Left cardiac atrium (tissue), 4 donors: ENCODE results near the gene CDH9. TPM values are rescaled to one million over a fixed set of nuclear protein-coding genes. Genes with fewer than 3 reads are reported as not detected.

ENCODE experiments used
- ATAC-seq, 2 donors: fragments of 200-7000 bp; cut with Tn5 transposase; one replicate each; pipeline ENCODE4 v1.9.1; 2020; ENCODE audit warnings: mild to moderate bottlenecking in 2 of 2, moderate library complexity in 2 of 2
- DNase-seq: peaks from one replicate; pipeline ENCODE4 v3.0.0-alpha.2; 2020
- intact Hi-C, 2 donors: fragments of 100-400 bp; cut with DNase I; formaldehyde crosslinking; loops; one replicate each; pipeline versions ENCODE4 v1.14.1 to v1.15.1; 2022 to 2023
- total RNA-seq, 2 donors: library from RNA; stranded (reverse); fragmentation: NEBNext Ultra II Directional; extraction: Animal tissue kit (Norgen Biotek cat#: 25700); gene quantifications; one replicate each; pipeline ENCODE4 v1.2.1, GENCODE V29; 2021
- donor health status: DM: no; HTN: yes; CAD: no.
- donor health status: DM: no; HTN: yes; CAD: no; lungs with severe emphysema.
- donor health status: DM: yes; HTN: yes; CAD: no.
- donor health status: Dilated cardiomyopathy.

Gene CDH9
- total RNA-seq, 2 donors from 2014 or later, result not detected

GRCh38 chr5:26981750-26982149, 56.6 kb downstream of the CDH9 start:
- intact Hi-C loops, result no loop called here
- ATAC-seq (no peak), DNase-seq (no peak)

GRCh38 chr5:26959290-26959689, 79.1 kb downstream of the CDH9 start:
- DNase-seq (no peak), ATAC-seq (no peak)
- intact Hi-C loops, result no loop called here

- ATAC-seq (no peak), DNase-seq (no peak)
- intact Hi-C loops, result no loop called here
Observed at GRCh38 chr5:26955161-26955560, 83.2 kb downstream of the CDH9 start.

GRCh38 chr5:26948921-26949320, 89.5 kb downstream of the CDH9 start:
- intact Hi-C loops, result no loop called here
- no peak for DNase-seq
- no peak for ATAC-seq

GRCh38 chr5:26945901-26946300, 92.5 kb downstream of the CDH9 start:
- no peak for DNase-seq
- intact Hi-C loops, result no loop called here
- no peak for ATAC-seq

GRCh38 chr5:26942481-26942880, 95.9 kb downstream of the CDH9 start:
- DNase-seq, result no peak
- ATAC-seq, result no peak
- intact Hi-C loops, result no loop called here

GRCh38 chr5:26940994-26941393, 97.4 kb downstream of the CDH9 start:
- DNase-seq, result no peak
- no peak for ATAC-seq
- intact Hi-C loops, result no loop called here

- DNase-seq (no peak), ATAC-seq (no peak)
- intact Hi-C loops, result no loop called here
Observed at GRCh38 chr5:26932238-26932637, 106.1 kb downstream of the CDH9 start.

- DNase-seq (no peak), ATAC-seq (no peak)
- intact Hi-C loops, result no loop called here
Observed at GRCh38 chr5:26921439-26921838, 116.9 kb downstream of the CDH9 start.

- intact Hi-C loops, result no loop called here
- no peak for ATAC-seq
- DNase-seq, result no peak
Observed at GRCh38 chr5:26903469-26903868, 134.9 kb downstream of the CDH9 start.

GRCh38 chr5:26894719-26895263, 143.6 kb downstream of the CDH9 start:
- ATAC-seq, result no peak
- intact Hi-C loops, result no loop called here
- DNase-seq, result no peak

GRCh38 chr5:26893078-26893477, 145.3 kb downstream of the CDH9 start:
- intact Hi-C loops, result no loop called here
- ATAC-seq (no peak), DNase-seq (no peak)

- DNase-seq (no peak), ATAC-seq (no peak)
- intact Hi-C loops, result no loop called here
Observed at GRCh38 chr5:26889815-26890214, 148.6 kb downstream of the CDH9 start.

- intact Hi-C loops, result no loop called here
Observed at GRCh38 chr5:26884481-26884880, 153.9 kb downstream of the CDH9 start.

GRCh38 chr5:26883375-26883774, 155.0 kb downstream of the CDH9 start:
- DNase-seq (no peak), ATAC-seq (no peak)
- intact Hi-C loops, result no loop called here

More at GRCh38 chr5:26884481-26884880, 153.9 kb downstream of the CDH9 start:
- DNase-seq (no peak), ATAC-seq (no peak)

GRCh38 chr5:26881901-26882300, 156.5 kb downstream of the CDH9 start:
- intact Hi-C loops, result no loop called here
- DNase-seq, result no peak
- ATAC-seq, result no peak

GRCh38 chr5:26877154-26877553, 161.2 kb downstream of the CDH9 start:
- DNase-seq, result no peak
- intact Hi-C loops, result no loop called here
- ATAC-seq, result no peak

GRCh38 chr5:26872337-26872736, 166.0 kb downstream of the CDH9 start:
- ATAC-seq, result no peak
- no peak for DNase-seq
- intact Hi-C loops, result no loop called here

GRCh38 chr5:26869781-26870180, 168.6 kb downstream of the CDH9 start:
- intact Hi-C loops, result no loop called here
- ATAC-seq (no peak), DNase-seq (no peak)

GRCh38 chr5:26868504-26868903, 169.9 kb downstream of the CDH9 start:
- DNase-seq, result no peak
- no peak for ATAC-seq
- intact Hi-C loops, result no loop called here

- intact Hi-C loops, result no loop called here
- ATAC-seq, result no peak
Observed at GRCh38 chr5:26864061-26864460, 174.3 kb downstream of the CDH9 start.

GRCh38 chr5:26856238-26856637, 182.1 kb downstream of the CDH9 start:
- ATAC-seq (no peak), DNase-seq (no peak)
- intact Hi-C loops, result no loop called here

More at GRCh38 chr5:26864061-26864460, 174.3 kb downstream of the CDH9 start:
- no peak for DNase-seq
